MG63 (cell line): ENCODE measurements around the gene PJA1. TPM values are rescaled to one million over a fixed set of nuclear protein-coding genes. Genes with fewer than 3 reads are reported as not detected.

Experiments used
- DNase-seq: peaks from one replicate; pipeline ENCODE4 v3.0.0-alpha.2; 2020
- H3K27me3 ChIP-seq: fragments of 250-450 bp; sonication (Bioruptor Pico); 2 replicates; pipeline ENCODE4 v1.5.1; 2020; ENCODE audit warnings: mild to moderate bottlenecking, moderate library complexity
- H3K36me3 ChIP-seq: fragments of 250-450 bp; sonication (Bioruptor Pico); 2 replicates; pipeline ENCODE4 v1.5.1; 2020; ENCODE audit warnings: mild to moderate bottlenecking, moderate library complexity
- H3K4me3 ChIP-seq: fragments of 250-450 bp; sonication (Bioruptor Pico); 2 replicates; pipeline ENCODE4 v1.5.1; 2020; ENCODE audit warnings: mild to moderate bottlenecking, moderate library complexity
- H3K9me3 ChIP-seq: fragments of 250-450 bp; sonication (Bioruptor Pico); 2 replicates; pipeline ENCODE4 v1.5.1; 2020; ENCODE audit warnings: mild to moderate bottlenecking, moderate library complexity
- total RNA-seq: library from RNA; depleted of rRNA; stranded (reverse); fragments of >200 nt; shearing (Covaris generic); gene quantifications from 2 replicates; pipeline ENCODE4 v1.2.3, GENCODE V29; 2014; ENCODE audit warnings: low replicate concordance; rRNA removed

The PJA1 gene, protein sequence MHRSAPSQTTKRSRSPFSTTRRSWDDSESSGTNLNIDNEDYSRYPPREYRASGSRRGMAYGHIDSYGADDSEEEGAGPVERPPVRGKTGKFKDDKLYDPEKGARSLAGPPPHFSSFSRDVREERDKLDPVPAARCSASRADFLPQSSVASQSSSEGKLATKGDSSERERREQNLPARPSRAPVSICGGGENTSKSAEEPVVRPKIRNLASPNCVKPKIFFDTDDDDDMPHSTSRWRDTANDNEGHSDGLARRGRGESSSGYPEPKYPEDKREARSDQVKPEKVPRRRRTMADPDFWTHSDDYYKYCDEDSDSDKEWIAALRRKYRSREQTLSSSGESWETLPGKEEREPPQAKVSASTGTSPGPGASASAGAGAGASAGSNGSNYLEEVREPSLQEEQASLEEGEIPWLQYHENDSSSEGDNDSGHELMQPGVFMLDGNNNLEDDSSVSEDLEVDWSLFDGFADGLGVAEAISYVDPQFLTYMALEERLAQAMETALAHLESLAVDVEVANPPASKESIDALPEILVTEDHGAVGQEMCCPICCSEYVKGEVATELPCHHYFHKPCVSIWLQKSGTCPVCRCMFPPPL
- 25.3 and 35.2 TPM in 2 replicates for total RNA-seq

DNA sequence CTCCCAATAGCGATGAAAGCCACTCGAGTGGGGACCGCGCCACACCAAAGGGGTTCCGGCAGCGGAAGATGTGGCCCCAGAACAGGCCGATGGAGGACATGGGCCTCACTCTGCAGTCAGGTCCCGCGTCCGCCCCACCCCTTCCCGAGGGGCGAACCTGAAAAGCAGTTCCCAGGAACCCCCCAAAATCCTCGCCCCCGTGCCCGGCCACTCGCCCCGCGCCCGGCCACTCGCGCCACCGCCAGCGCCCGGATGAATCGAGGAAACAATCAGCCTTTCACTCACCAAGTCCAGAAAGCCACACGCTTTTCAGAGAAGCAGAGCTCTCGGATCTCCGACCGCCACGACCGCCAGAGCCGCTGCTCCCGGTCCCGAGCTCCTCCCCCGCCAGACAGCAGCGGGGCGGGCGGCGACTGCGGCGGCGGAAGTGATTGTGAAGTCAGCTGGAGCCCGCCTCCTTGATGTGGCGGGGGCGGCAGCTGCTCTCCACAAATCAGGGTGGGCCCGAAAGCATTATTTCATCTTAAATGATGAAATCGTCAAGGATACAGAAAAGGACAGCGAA, at the start of gene PJA1:
PJA1 (minus strand) TSS at position 367 of the 565 bp plus-strand sequence. CDS start 2,380 bp downstream, outside the sequence.
- peak within 1 kb of the TSS; percentile 65 for H3K4me3 ChIP-seq
- H3K27me3 ChIP-seq = no peaks in the 10 kb centered on the region
- DNase-seq = peak; percentile 73
- no peaks in the 10 kb centered on the region for H3K36me3 ChIP-seq
- H3K9me3 ChIP-seq = no peaks in the 10 kb centered on the region

DNA sequence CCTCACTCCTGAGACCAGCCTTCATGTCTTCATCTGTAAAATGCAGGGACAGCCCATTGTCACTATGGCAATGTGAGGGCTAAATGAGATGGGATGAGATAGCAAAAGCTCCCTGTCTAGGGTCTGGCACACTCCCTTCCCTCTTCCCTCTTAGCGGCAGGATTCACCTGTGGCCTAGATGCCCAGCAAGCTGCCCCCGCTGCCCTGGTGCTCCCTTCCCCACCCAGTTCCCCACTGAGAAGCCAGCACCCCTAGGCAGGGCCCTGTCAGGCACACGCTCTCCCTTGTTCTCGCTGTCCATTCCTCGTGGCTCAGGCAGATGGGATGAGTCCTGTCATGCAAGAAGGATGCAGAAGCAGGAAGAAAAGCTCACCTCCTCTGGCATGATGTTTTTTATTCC, 49.2 kb upstream of the PJA1 start:
- Histone ChIP-seq H3K36me3 (no peaks in the 10 kb centered on the region), H3K9me3 (no peaks in the 10 kb centered on the region), H3K27me3 (no peaks in the 10 kb centered on the region), H3K4me3 (no peak overlapping the region)
- no peak for DNase-seq

DNA sequence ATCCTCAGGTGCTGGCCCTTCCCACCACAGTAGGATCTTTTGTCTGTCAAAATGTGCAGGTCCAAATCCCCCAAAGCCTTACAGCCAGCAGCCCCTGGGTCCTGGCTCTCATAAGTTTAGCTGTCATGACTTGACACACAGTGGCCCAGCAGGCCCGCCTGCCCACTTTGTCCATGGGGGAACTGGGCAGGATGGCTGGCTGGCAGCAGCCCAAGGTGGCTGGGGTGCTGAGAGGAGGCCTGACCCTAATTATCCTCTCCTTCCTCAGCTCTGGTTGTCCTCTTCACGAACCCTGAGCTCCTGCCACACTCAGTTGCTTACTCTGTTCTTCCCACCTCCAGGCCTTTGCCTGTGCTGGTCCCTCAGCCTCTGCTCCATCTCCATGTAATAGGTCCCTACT, 46.4 kb upstream of the PJA1 start:
- Histone ChIP-seq H3K36me3 (no peaks in the 10 kb centered on the region), H3K27me3 (no peaks in the 10 kb centered on the region), H3K4me3 (no peak overlapping the region), H3K9me3 (no peaks in the 10 kb centered on the region)
- no peak for DNase-seq

DNA sequence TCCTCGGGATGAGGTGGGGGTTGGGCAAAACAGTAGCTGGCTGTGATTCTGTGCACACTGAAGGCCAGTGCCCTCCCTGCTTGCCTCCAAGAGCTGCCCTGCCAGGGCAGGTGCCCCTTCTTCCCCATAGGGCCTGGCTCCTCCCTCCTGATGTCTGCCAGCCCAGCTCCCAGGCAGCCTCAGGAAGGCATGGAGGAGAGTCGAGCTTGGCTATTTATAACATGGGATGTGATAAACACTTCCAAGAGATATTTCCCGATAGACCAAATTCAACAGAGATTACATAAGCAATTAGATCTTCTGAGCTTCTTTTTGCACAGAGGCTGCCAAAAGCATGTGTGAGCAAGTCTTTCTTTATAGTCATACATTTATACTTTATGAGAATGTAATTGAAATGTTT, 45.3 kb upstream of the PJA1 start:
- DNase-seq = no peak
- no peak overlapping the region for H3K4me3 ChIP-seq
- H3K36me3 ChIP-seq = no peaks in the 10 kb centered on the region
- H3K27me3 ChIP-seq = no peaks in the 10 kb centered on the region
- no peaks in the 10 kb centered on the region for H3K9me3 ChIP-seq

DNA sequence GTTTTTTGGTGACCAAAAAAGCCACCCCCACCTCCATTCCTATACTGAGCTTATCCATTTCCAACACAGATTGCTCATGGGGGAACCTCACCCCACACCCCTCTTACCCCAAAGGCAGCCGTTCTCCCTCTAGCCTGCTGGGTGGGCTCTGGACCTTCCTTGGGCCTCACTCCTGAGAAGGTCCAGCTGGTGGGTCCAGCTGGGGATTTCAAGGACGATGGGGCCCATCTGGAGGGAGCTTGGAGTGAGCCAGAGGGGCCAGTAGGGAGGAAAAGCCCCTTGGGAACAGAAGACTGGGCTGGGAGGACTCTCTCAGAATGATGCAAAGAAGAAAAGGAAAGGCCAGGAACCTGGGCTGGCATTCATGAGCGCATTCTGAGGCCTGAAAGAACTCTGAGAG, 42.0 kb upstream of the PJA1 start:
- no peaks in the 10 kb centered on the region for H3K9me3 ChIP-seq
- DNase-seq = no peak
- no peak overlapping the region for H3K4me3 ChIP-seq
- H3K27me3 ChIP-seq = no peaks in the 10 kb centered on the region
- no peaks in the 10 kb centered on the region for H3K36me3 ChIP-seq

DNA sequence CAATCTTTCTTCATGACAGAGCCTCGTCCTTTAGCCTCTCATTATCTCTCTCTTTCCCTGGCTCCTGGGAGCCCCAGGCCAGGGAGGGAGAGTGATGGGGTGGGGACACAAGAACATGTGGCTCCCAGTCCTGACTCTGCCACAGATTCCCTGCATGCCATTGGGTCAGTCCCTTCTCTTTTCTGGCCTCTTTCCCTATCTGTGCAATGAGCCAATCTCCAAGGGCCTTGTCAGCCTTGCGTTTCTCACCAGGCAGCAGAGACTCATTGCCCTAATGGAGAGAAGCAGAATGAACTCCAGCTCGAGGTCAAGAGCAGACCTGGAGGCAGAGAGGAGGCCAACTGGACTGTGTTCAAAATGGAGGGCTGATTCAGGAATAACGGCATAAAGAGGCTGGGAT, 38.4 kb upstream of the PJA1 start:
- no peaks in the 10 kb centered on the region for H3K27me3 ChIP-seq
- no peaks in the 10 kb centered on the region for H3K9me3 ChIP-seq
- no peak overlapping the region for H3K4me3 ChIP-seq
- no peak for DNase-seq
- H3K36me3 ChIP-seq = no peaks in the 10 kb centered on the region

DNA sequence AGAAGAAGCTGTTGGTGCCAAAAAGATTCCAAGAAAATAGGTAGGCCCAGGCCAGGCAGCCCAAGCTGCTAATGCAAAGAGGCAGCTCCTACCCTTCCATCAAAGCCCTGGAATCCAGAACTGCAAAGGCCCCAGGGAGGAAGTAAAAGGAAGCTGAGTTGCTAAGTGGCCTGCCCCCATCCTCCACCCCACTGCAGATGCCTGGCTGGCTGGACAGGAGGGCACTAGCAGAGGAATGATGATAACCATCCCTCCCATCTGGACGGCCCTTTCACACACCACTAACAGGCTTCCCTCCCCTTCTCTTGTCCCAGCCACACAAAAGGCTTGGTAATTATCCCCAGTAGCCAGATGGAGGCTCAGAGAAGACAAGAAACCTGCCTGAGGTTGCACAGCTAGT, 32.4 kb upstream of the PJA1 start:
- Histone ChIP-seq H3K9me3 (no peaks in the 10 kb centered on the region), H3K36me3 (no peaks in the 10 kb centered on the region), H3K4me3 (no peak overlapping the region), H3K27me3 (no peaks in the 10 kb centered on the region)
- DNase-seq = no peak

DNA sequence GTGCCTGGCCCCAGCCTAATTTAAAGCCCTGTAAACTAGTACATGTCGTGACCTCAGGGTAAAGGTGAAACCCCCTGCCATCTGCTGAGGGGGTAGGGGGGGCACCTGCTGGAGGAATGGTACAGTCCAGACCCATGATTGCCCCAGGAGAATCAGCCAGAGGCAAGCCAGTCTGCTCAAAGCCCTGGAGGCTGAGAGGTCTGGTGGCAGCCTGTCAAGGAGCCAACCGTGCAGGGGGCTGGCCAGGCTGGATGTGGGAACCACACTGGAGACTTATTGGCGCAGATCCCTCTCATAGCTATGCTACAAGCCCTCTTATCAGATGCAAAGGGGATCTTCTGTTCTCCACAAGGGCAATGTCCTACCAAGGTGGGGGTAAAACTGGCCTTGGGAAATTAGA, 31.4 kb upstream of the PJA1 start:
- no peak for DNase-seq
- Histone ChIP-seq H3K36me3 (no peaks in the 10 kb centered on the region), H3K4me3 (no peak overlapping the region), H3K27me3 (no peaks in the 10 kb centered on the region), H3K9me3 (no peaks in the 10 kb centered on the region)

DNA sequence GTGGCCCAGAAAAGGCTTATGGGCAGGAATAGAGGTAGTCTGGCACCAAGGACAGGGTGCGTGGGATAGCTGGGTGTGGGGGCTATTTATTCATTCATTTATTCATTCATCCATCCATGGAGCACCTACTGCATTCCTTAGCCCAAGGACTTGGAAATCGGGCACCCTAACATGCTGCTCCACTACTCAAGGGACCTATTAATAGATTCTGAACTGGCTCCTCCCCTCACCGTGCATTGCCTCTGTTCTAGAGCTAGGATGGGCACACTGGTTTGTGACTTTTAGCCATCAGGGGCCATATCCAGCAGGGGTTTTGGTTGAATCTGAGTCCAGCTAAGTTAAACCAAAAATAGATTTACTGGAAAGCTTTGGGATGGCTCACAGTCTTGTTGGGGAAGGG, 30.6 kb upstream of the PJA1 start:
- H3K27me3 ChIP-seq = no peaks in the 10 kb centered on the region
- no peak for DNase-seq
- H3K36me3 ChIP-seq = no peaks in the 10 kb centered on the region
- no peak overlapping the region for H3K4me3 ChIP-seq
- no peaks in the 10 kb centered on the region for H3K9me3 ChIP-seq

DNA sequence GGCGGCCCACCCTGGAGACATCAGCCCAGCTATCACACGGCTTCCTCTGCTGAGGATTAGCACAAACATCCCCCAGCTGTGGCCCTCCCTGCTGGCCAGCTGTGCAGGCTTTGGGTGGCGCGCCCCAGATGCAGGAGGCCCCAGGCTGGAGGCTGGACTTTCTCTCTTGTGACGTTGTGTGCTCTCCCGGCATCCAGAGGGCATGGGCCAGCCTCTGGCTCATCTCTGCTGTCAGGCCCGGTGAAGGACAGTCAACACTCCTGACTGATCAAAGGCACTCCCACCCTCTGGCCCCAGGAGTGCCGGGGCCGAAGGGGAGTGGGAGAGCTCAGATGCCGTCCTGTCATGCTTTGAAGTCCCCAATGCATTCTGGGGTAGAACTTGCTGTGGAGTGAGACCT, 29.9 kb upstream of the PJA1 start:
- H3K27me3 ChIP-seq = no peaks in the 10 kb centered on the region
- no peaks in the 10 kb centered on the region for H3K9me3 ChIP-seq
- H3K4me3 ChIP-seq = no peak overlapping the region
- H3K36me3 ChIP-seq = no peaks in the 10 kb centered on the region
- DNase-seq = no peak

DNA sequence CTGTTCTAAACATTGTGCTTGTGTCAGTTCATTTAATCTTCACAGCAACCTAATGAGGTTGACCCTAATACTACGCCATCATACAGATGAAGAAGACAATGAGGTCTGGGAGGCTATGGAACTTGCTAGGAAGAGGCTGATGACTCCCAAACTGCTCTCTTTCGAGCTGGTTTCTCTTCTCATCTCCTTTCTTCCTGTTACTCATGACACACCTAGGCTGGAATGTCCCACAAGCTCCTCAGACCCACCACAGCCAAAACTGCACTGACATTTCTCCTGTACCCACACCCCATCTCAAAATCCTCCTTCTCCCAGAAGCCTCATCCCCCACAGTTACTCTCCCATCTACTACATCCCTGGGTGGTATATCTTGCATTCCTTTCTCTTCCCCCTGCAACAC, 27.4 kb upstream of the PJA1 start:
- no peaks in the 10 kb centered on the region for H3K27me3 ChIP-seq
- no peak overlapping the region for H3K4me3 ChIP-seq
- no peaks in the 10 kb centered on the region for H3K36me3 ChIP-seq
- H3K9me3 ChIP-seq = no peaks in the 10 kb centered on the region
- DNase-seq = no peak

DNA sequence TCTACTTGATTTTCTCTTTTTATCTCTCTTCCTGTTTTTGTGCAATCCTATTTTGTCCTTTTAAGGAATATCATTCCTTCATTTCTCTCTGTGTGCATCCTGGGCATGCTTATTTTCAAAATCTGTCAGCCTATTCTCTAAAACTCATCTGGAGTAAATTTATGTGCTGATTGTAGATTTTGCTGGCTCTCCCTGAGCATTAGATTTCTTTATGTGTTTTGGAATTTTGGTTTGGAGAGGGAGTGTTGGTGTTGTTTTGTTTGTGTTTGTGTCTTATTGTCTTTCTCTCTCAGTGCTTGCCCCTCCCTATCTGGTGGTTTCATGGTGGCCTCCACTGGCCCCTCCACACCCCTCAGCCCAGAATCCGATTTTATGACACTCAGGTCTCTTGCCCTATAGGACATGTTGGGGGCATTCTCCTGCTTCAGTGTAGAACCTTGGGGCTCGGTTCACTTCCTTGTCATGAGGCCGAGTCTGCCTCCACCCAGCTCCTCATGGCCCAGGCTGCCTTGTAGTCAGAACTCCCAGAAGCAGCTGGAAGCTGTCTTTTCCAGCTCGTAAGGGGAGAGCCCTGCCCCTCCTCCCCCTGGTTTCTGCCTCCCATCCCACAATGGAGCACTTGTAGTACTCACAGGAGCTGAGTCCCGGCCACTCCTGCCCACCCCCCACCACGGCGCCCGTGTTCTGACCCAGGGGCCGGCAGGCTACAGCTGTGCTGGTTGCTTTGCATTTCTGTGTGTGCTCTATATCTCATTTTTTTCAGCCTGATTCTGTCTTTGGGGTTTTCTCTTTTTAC, 24.5 kb upstream of the PJA1 start:
- Histone ChIP-seq H3K36me3 (no peaks in the 10 kb centered on the region), H3K9me3 (no peaks in the 10 kb centered on the region), H3K27me3 (no peaks in the 10 kb centered on the region), H3K4me3 (no peak overlapping the region)
- DNase-seq = no peak

DNA sequence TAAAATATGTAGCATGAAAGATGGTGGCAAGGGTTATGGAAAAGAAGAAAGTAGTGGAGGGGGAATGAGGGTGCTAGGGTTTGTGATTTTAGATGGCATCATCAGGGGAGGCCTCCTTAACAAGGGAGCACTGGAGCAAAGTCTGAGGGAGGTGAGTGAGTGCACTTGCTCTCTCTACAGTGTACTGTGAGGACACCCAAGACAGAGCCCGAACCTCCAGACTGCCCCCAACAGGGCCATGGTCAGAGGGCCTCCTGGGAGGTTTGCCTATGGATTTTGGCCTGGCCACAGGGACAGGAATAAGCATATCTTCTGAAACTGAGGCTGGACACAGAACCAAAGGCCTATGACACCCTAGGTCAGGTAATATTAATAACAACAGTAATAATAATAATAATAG, 21.4 kb upstream of the PJA1 start:
- Histone ChIP-seq H3K4me3 (no peak overlapping the region), H3K27me3 (no peaks in the 10 kb centered on the region), H3K36me3 (no peaks in the 10 kb centered on the region), H3K9me3 (no peaks in the 10 kb centered on the region)
- no peak for DNase-seq

DNA sequence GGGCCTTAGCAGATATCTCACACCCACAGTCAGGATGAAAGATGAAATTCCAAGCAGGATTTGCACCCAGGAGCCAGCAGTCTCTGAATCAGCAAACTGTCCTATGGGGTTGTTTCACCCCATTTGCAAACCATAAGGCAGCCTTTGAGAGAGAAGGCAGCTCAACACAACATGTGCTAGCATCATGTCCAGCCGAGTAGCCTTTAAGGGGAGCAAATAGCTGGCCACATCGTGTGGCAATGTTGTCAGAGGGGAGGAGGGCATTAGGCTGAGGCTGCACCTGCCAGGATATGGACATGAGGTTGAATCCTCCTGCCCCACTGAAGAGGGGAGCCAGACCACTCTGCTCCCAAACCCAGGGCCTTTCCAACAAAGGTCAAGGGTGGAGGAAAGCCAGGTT, 20.6 kb upstream of the PJA1 start:
- no peaks in the 10 kb centered on the region for H3K9me3 ChIP-seq
- H3K36me3 ChIP-seq = no peaks in the 10 kb centered on the region
- DNase-seq = no peak
- H3K27me3 ChIP-seq = no peaks in the 10 kb centered on the region
- no peak overlapping the region for H3K4me3 ChIP-seq

DNA sequence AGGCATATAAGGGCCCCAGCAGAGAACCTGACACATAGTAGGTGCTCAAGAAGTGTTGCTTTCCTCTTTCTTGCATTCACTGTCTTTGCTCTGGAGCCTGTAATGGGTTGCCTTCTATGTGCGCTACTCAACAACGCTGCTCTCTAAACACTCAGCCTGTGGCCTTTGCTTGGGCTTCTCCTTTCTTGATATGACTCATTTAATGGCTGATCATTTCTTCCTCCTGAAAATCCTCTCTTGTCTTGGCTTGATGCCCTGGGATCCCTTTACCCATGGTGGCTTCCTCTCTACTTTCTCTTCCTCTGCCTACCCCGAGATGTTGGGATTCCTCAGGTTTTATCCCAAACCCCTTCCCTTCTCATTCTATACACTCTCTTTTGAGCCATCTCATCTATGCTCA, 19.9 kb upstream of the PJA1 start:
- H3K27me3 ChIP-seq = no peaks in the 10 kb centered on the region
- no peaks in the 10 kb centered on the region for H3K9me3 ChIP-seq
- H3K36me3 ChIP-seq = no peaks in the 10 kb centered on the region
- no peak for DNase-seq
- H3K4me3 ChIP-seq = no peak overlapping the region

DNA sequence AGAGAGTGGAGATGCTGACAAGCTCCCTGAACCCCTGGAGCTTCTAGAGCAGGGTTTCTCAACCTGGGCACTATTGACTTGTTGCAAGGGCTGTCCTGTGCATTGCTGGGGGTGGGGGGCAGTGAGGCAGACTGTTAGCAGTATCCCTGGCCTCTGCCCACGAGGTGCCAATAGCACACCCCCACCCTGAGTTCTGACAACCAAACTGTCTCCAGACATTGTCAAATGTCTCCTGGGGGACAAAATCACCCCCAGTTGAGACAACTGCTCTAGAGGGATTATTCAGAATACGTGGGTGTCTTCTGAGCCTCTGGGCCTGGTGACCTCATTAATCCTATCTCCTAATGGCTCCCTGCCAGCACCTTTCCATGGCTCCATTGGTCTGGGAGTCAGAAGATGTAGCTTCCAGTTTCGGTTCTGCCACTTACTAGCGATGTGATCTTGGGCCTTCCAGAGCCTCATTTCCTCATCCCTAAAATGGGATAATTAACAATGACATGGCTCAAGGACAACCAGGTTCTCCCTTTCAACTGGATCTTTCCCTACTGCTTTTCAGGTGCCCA, 17.6 kb upstream of the PJA1 start:
- H3K27me3 ChIP-seq = no peaks in the 10 kb centered on the region
- H3K36me3 ChIP-seq = no peaks in the 10 kb centered on the region
- no peaks in the 10 kb centered on the region for H3K9me3 ChIP-seq
- DNase-seq = no peak
- no peak overlapping the region for H3K4me3 ChIP-seq

DNA sequence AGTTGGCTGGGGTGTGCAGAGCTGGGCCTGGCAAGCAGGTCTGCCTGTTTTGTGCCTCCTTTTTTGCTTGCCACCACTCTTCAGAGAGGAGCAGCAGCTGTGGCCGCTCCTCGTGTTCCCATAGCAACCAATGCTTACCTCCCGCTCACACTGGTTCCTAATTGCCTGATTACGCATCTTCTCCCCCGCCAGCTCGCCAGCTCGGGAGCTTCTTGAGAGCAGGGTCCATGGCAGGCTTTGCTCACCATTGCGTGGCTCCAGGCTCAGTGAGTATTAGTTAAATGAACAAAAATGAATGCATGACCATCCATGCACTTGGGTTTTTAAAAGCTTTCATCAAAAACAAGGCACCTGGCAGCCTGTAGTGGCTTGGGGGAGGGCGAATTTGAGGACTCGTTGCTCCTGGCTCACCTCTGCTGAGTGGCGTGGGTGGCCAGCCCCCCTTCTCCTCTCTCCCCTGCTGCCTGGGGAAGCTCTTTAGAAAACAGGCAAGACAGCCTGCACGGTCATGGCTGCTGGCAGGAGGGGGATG, 14.2 kb upstream of the PJA1 start:
- Histone ChIP-seq H3K36me3 (no peaks in the 10 kb centered on the region), H3K9me3 (no peaks in the 10 kb centered on the region), H3K27me3 (no peaks in the 10 kb centered on the region), H3K4me3 (no peak overlapping the region)
- no peak for DNase-seq
